Posterior vena cava (tissue), 2 donors: Measurements from ENCODE around the gene FCGR2B. TPM values are rescaled to one million over a fixed set of nuclear protein-coding genes. Genes with fewer than 3 reads are reported as not detected.
"Not testable (repeated sequence)": the region's sequence is repeated elsewhere in the genome, so short reads cannot be mapped to it uniquely, and the experiment has no call there.

ENCODE experiments used
- DNase-seq: peaks from one replicate; pipeline ENCODE4 v3.0.0-alpha.2; 2020; ENCODE audit warnings: low spot score
- intact Hi-C, 2 donors: fragments of 100-400 bp; cut with DNase I; formaldehyde crosslinking; loops; one replicate each; pipeline versions ENCODE4 v1.14.1 to v1.14.2; 2022 to 2023
- total RNA-seq, 2 donors: library from RNA; stranded (reverse); fragmentation: NEBNext Ultra II Directional; extraction: Animal tissue kit (Norgen Biotek cat#: 25700); gene quantifications; one replicate each; pipeline ENCODE4 v1.2.1, GENCODE V29; 2021
- donor health status: DM: yes; HTN: yes; CAD: no.
- donor health status: DM: yes; HTN: yes; CAD: no.

Gene FCGR2B
- total RNA-seq, 2 donors from 2014 or later: 7.4 to 33.0 TPM

DNA sequence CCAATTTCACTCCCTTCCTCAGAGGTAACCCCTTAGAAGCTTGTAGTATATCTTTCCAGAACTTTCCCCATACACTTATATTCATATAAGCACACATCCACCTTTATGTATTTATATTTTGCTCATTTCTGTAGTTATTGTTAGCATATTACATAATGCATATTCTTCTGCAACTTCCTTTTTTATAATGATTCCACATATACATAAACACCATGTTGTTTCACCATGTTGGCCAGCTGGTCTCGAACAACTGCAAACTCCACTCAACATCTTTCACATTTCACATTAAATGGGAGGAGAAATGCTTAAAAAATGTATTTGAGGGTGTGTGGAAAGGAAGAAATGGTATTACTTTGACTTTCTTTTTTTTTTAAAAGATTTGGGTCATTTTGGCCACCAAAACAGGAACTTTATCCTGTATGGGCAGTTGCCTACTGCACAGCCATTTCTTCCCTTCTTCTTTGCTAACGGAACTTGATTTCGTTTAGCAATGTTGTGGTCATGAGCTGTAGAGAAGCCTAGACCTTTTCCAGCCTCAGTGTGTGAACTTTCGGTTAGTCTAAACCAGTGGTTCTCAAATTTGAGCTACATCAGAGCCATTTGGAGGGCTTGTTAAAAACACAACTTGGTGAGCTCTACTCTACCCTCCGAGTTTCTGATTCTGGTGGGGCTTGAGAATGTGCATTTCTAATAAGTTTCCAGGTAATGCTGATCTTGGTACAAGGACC, 19.3 kb upstream of the FCGR2B start:
- intact Hi-C loops, DNase-seq: not testable (repeated sequence)

DNA sequence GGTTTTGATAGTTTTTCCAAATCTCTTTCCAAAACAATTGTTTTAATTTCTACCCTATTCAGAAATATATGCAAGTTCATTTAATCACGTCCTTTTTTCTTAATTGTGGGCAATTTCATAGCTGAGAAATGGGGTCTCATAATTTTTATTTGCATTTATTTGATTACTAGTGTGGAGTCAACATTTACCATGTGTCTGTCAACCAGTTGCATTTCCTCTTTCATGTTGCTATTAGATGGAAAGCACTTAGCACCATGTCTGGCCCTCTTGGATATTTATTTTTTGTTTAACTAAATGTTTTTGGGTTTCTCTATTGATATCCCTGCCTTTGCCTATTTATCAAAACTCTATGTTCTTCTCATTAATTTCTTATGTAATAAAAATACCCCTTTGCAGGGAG, 18.1 kb upstream of the FCGR2B start:
- intact Hi-C loops, DNase-seq: not testable (repeated sequence)

DNA sequence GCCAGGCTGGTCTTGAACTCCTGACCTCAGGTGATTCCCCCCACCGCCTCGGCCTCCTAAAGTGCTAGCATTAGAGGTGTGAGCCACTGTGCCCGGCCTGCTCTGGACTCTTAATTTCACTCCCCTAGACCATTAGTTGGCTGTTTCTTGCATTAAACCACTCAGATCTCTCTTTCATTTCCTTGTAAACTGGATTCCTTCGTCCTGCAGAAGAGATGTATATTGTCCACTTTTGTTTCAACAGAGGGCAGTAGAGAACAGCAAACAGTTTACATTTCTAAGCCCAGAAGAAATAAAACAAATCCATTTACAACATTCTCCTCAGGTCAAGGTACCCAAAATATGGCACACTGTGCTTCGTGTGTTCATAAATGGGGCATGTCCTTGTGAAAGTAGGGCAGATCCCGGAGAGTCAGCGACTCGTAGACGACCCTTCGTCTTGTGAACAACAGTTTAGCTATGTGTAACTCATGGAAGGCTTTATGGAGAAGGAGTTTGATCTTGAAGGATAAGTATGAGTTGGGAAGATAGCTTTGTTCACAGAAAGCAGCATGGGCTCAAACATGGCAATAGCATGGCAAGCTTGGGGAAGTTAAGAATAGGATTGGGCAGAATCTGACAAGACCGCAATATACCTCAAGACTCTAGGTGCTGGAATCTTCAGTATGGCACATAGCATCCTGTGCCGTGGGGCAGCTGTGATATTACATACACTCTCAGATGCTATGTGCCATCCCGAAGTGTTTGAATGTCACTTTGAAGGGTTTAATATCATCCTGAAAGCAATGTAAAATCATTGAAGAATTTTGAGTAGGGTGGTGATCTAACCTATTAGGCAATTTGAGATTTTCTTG, 15.2 kb upstream of the FCGR2B start:
- DNase-seq, intact Hi-C loops: not testable (repeated sequence)

DNA sequence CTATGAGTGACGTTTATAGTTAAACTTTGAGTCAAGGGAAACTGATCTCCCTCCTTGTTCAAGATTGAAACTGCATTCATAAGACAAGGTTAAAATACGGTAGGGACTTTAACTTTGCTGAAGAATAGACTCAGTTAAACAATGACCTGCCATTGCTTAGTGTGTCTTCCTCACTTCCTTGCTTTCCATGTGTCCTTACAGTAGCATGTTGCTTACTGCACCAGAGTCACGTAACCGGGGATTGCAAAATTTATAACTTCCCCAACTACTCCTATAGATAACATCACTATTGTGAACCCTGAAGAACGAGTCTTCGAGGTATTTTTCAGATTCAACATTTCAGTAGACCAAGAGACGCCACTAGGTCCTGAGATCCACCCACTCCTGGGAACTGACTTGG, 9.4 kb upstream of the FCGR2B start:
- intact Hi-C loops, DNase-seq: not testable (repeated sequence)

DNA sequence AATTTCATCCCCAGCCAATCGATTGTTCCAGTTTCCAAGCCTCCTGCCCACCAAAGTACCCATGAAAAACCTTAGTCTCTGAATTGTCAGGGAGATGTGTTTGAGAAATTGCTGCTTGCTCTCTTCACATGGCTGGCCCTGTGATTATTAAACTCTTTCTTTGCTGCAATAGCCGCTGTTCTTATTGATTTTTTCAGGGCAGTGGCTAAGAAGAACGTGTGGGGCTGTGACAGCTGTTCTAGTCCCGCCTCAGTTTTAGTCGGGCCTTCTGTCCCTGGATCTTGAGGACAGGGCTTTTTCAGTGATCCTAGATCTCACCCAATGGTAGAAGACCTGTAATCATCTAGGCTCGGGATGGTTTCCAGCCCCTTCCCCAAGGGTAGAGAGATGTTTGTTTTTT, 9.0 kb upstream of the FCGR2B start:
- DNase-seq, intact Hi-C loops: not testable (repeated sequence)

DNA sequence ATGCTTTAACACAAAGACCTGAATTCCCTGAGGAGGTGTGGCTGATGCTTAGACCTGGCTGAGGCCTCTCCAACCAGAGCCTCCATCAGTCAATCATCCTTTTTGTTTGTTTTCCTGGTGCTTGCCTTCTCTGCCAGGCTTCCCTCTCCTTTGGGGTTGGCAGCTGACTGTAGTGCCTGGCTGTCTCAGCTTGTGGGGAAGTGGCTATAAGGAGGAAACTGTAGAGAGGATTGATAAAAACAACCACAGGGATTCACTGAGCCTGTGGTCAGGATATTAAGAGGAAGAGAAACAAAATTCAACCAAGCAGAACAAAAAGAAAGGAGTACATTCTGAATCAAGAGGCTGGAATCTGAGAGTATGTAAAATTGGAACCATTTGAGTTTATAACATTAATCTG, 4.4 kb upstream of the FCGR2B start:
- intact Hi-C loops, DNase-seq: not testable (repeated sequence)

DNA sequence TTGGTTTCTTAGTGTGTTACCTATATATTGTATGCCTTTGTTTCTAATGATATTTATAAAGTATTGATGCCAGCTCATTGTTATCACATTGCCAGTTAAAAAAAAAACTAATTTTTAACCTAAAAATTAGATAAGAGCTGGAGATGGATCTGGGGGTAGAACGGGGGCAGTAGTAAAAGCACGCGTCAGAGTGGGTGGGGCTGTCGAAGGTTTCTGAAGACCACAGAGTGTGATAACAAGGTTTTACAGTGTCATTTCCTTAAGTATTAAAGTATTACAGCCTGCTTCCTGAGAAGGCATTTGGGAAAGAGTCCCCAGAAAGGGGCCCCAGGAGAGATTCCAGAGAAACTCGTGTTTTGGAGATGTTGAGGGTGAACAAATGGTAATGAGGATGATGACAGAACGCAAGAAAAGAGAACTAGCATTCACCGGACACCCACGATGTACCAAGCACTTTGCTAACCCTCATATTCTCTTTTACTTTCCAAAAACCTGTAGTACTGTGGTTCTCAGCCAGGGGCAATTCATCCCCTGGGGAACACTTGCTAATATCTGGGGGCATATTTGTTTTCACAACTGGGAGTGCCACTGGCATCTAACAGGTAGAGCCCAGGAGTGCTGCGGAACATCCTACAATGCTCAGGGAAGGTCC, 1.2 kb upstream of the FCGR2B start:
- intact Hi-C loops, DNase-seq: not testable (repeated sequence)

DNA sequence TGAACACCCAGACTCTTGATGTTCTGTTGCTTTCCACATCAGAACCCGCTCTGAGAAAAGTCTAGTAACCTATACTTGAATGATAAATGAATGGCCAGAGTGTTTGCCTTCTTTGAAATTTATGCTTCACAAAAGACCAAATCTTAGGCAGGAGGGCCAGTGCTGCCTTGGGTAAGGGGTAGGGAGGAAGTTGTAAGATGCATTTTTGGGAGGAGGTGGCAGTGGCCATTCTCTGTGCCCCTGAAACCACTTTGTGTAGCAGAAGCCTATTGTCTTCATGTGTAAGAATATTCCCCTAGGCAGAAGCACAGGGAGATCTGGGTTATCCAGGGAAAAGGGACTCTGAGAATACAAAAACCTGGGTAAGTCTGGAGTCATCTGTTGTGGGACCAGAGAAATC, 626 bp downstream of the FCGR2B start:
- intact Hi-C loops: not testable (repeated sequence)

DNA sequence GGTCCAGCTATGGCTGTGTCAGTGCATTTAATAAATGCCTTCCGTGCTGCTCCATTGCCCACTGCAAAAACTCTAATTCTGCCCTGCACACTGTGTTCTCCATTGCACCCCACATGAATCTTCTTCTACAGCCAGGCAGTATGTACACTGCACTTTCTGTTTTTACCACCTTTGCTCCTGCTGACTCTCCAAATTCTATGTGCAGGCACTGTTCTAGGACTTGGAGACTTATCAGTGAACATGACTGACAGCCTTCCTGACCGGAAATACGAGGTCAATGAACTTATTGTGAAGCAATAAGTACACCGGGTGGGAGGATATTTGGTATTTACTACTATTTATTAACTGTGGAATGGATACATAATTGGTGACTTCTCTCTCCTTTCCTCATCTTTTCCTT, 1.7 kb downstream of the FCGR2B start:
- intact Hi-C loops, DNase-seq: not testable (repeated sequence)

More for the DNA sequence above, 626 bp downstream of the FCGR2B start:
- not testable (repeated sequence) for DNase-seq

DNA sequence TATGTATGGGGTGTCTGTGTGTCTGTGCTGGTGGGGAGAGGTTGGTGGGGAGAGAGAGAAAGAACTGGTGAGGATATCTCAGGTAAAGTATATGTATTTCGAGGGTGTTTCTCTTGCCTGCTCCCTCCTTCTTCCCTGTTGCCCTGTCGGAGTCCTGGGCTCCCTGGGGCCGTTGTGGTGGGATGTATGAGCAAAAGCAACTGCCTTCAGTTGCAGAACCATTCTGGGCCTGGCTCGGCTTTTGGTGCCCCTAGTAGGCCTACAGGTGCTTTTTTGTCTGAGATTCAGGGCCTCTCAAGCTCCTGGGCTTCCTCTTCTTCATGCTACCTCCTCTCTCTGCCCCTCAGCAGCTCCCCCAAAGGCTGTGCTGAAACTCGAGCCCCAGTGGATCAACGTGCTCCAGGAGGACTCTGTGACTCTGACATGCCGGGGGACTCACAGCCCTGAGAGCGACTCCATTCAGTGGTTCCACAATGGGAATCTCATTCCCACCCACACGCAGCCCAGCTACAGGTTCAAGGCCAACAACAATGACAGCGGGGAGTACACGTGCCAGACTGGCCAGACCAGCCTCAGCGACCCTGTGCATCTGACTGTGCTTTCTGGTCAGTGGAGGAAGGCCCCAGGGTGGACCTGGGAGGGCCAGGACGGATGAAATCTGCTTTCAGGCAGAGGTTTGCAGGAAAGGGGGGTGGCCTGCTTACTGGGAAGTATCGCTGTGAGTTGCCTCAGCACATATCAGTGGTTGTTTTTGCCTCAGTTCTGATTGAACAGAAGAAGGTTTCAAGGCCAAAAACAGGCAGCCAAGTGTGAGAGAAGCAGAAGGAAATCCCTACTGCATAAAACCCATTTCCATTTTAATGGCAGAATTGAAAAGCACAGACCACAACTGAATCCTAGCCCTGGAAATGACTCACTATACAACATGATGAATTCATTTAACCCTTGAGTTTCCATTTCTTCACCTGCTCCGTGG, 8.4 kb downstream of the FCGR2B start:
- peak; percentile 79 for DNase-seq
- intact Hi-C loops: not testable (repeated sequence)

DNA sequence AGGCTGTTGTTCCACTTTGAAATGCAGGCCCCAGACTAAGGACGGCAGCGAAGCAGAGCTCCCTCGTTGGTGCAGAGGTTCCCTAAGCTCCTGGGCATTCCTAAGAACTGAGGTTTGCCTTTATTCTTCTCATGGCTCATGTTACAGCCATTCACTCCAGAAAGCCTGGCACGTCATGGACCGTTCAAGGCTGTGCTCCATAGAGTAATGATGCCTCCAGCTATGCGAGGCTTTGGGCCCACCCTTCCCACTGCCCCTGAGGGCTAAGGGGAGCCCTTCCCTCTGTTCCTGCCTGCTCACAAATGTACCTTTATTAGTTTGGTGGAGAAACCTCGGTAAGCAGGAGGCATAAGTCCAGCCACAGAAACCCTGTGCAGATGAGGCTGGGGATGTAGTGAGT, 10.5 kb downstream of the FCGR2B start:
- intact Hi-C loops: not testable (repeated sequence)

DNA sequence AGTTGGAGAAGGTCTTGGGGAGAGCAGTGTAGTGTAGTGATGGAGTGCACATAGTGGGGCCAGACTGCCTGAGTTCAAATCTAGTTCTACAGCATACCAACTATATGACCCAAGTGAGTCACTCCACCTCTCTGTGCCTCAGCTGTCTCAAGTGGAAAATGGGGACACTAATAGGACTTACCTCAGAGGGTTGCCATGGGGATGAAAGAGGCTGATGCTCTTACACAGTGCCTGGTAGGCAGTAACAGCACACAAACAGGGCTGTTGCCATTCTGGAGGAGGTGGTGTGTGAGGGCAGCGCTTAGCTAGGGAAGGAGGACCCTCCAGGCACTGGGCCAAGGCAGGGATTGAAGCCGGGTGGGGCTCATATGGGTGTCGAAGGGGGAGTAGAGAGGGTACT, 11.5 kb downstream of the FCGR2B start:
- intact Hi-C loops, DNase-seq: not testable (repeated sequence)

More for the DNA sequence above, 10.5 kb downstream of the FCGR2B start:
- DNase-seq: not testable (repeated sequence)

DNA sequence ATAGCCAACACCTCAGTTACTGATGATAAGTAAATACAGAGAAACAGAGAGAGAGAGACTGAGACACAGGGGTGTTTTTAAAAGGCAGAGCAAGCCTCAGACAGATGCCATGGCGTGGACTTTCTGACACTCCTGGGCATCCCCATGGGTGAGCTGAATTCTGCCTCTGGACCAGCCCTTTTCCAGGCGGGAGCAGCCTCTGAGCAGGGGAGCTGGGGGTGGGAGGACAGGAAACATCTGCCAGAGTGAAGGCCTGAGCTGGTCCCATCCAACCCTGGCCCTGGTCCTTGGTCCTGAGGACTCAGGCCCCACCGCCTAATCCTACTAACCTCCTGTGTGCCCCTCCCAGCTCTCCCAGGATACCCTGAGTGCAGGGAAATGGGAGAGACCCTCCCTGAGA, 12.0 kb downstream of the FCGR2B start:
- DNase-seq, intact Hi-C loops: not testable (repeated sequence)

DNA sequence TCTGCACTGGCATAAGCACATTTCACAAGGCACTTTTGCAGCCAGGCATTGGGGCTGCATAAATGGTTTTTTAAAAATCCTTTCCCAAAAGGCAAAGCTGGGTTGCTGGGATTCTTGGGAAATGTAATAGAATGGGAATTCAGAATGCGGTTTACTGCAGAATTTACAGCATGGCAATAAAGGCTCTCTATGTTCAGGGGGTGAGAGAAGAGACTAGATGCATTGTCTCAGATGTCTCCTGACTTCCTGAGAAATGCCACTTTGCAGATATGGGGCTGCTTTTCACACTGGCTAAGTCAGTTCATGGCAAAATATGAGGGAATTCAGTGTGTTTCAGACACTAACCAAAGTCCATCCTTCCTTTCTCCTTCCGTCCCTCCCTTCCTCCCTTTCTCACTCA, 13.5 kb downstream of the FCGR2B start:
- intact Hi-C loops: no loop called here
- DNase-seq: no peak

DNA sequence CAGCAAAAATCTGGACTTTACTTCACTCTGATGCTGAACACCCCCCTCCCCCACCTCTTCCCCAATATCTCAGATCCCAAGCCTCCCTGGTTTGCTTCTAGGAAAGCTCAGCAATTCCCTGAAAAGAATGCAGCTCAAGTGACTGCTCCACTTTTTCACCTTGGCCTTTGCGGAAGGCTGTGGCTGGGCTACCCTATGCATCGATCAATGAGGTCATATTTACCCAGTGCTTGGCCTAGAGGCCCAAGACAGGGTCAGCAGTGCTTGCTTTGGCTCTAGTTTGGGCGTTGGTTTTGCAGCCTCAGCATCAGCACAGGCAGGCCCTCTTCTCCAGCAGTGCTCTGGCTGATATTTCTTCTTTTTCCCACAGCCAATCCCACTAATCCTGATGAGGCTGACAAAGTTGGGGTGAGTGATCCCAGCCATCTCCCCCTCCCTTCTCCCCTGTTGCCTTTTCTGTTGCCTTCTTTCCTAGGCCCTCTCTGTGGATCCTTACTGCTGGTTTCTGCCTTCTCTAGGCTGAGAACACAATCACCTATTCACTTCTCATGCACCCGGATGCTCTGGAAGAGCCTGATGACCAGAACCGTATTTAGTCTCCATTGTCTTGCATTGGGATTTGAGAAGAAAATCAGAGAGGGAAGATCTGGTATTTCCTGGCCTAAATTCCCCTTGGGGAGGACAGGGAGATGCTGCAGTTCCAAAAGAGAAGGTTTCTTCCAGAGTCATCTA, 14.2 kb downstream of the FCGR2B start:
- no peak for DNase-seq
- intact Hi-C loops: no loop called here

DNA sequence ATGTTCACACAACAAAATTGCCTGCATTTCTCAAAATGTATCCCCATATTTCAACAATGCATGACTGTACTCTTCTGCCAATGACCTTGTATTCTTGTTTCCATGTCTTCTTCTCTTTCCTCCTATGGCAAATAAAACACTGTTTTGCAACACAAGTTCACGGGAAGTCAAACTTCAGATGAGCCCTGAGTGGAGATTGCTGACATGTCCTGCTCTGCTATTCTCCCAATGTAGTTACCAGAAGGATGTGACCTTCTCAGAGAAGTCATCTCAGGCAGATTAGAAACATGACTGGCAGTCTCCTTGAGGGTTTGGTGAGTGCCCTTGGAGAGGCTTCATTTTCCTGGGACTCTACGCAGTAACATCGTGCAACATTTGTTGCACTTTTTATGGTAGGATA, 15.6 kb downstream of the FCGR2B start:
- DNase-seq: no peak
- intact Hi-C loops: no loop called here

DNA sequence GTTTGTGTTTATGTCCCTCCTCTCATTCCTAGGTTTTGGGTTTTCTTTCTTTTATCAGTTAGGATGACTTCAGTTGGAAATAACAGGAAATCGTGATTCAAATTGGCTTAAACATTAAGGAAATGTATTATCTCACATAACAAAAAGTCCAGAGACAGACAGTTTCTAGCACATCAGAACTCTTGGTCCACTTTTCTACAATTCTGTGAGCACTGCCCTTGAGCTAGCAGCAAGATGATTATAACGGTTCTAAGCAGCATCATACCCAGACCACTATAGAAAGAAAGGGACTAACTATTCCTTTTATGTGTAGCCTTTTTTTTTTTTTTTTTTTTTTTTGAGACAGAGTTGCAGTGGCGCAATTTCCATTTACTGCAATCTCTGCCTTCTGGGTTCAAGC, 18.9 kb downstream of the FCGR2B start:
- DNase-seq: no peak
- intact Hi-C loops: no loop called here

DNA sequence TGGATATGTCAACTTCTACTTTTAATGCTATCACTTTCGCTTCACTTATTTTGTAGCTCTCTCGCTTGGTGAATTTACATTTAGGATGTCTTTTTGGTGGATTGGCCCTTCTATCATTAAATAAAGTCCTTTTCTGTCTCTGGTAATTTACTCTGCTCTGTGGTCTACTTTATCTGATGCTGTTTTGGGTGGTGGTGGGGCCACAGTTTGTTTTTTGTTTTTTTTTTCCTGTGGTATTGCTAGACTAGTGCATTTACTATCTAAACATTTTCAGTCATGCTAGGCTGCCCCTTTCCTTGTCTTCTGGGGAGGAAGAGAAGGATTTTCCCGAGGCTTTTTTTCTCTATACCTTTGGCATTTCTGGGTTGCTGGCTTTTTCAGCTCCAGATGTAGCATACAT, 26.0 kb downstream of the FCGR2B start:
- DNase-seq: no peak
- intact Hi-C loops: no loop called here
